ENCODE results near the gene ELL2. TPM values are rescaled to one million over a fixed set of nuclear protein-coding genes. Genes with fewer than 3 reads are reported as not detected.
"Not testable (repeated sequence)": the region's sequence is repeated elsewhere in the genome, so short reads cannot be mapped to it uniquely, and the experiment has no call there.

The ELL2 gene
- total RNA-seq, 4 donors from 2014 or later: 5.8 to 46.8 (median 19.7) TPM

GRCh38 chr5:95856501-95856981 lies 105.1 kb downstream of the ELL2 start:
- no peaks in the 10 kb centered on the region for H3K9me3 ChIP-seq
- no peaks in the 10 kb centered on the region for H3K36me3 ChIP-seq
- H3K27ac ChIP-seq: peak overlapping the region; percentile 66 to 79 (median 71)
- DNase-seq: no peak
- no peak for TF ChIP-seq POLR2A (IDR thresholded peaks at IDR 0.05)
- no peak for TF ChIP-seq POLR2AphosphoS5 (IDR thresholded peaks at IDR 0.05)
- no peak for TF ChIP-seq CTCF (IDR thresholded peaks at IDR 0.05)
- no peak for TF ChIP-seq EP300 (IDR thresholded peaks at IDR 0.05; ENCODE audit: low read depth)
- no peak overlapping the region for H3K4me3 ChIP-seq
- in situ Hi-C loops (cut with MboI; ENCODE audit: low pct_ligation_motif_present in 1 of 4, low pct_unique_long_range_greater_than_20kb in 1 of 4, low sequenced_read_pairs in 3 of 4): loop anchor here (5.0 to 25.0 kb wide), 6 partner anchors 106 to 748 kb away; partner anchors contain the start of gene ELL2 (in 2 of the 4)
- intact Hi-C loops (cut with DNase I; ENCODE audit: low total_unique reads): loop anchor here (5.0 to 10.0 kb wide), 2 partner anchors 481 to 758 kb away; no protein-coding TSS in a partner anchor
- 94 to 96% methylated on average over 4 to 7 of the region's 7 CpGs for WGBS, 2 donors (ENCODE audit: low coverage in 1 of 2)
- no peaks in the 10 kb centered on the region for H3K27me3 ChIP-seq
- peaks cover 7 to 22% (median 12%) of the 10 kb centered on the region in 4 donors for H3K4me1 ChIP-seq

GRCh38 chr5:95853490-95853889 lies 108.2 kb downstream of the ELL2 start:
- WGBS, 2 donors (ENCODE audit: low coverage in 1 of 2): 96 to 100% methylated on average over 1 to 3 of the region's 3 CpGs
- Histone ChIP-seq H3K4me3 (no peak overlapping the region), H3K4me1 (peaks cover 2 to 13% (median 8%) of the 10 kb centered on the region in 4 donors), H3K36me3 (no peaks in the 10 kb centered on the region), H3K9me3 (no peaks in the 10 kb centered on the region), H3K27me3 (no peaks in the 10 kb centered on the region), H3K27ac (no peak overlapping the region)
- in situ Hi-C loops (cut with MboI; ENCODE audit: low pct_ligation_motif_present in 1 of 4, low pct_unique_long_range_greater_than_20kb in 1 of 4, low sequenced_read_pairs in 3 of 4) (loop anchor here in 3 of 4 donors (10.0 to 25.0 kb wide), 4 partner anchors 109 to 751 kb away; partner anchors contain the start of gene ELL2 (in 2 of the 3)), intact Hi-C loops (cut with DNase I; ENCODE audit: low total_unique reads) (loop anchor here (10.0 kb wide), 1 partner anchor 761 kb away; no protein-coding TSS in a partner anchor)
- DNase-seq: no peak
- TF ChIP-seq EP300 (IDR thresholded peaks at IDR 0.05; ENCODE audit: low read depth) (no peak), CTCF (IDR thresholded peaks at IDR 0.05) (no peak), POLR2A (IDR thresholded peaks at IDR 0.05) (no peak)

GRCh38 chr5:95852567-95852966 lies 109.1 kb downstream of the ELL2 start:
- intact Hi-C loops (cut with DNase I; ENCODE audit: low total_unique reads): loop anchor here (10.0 kb wide), 1 partner anchor 762 kb away; no protein-coding TSS in a partner anchor
- Histone ChIP-seq H3K27me3 (no peaks in the 10 kb centered on the region), H3K4me1 (peaks cover 0 to 6% (median 6%) of the 10 kb centered on the region in 4 donors), H3K27ac (no peak overlapping the region), H3K9me3 (no peaks in the 10 kb centered on the region), H3K4me3 (no peak overlapping the region), H3K36me3 (no peaks in the 10 kb centered on the region)
- DNase-seq: no peak
- TF ChIP-seq POLR2A (IDR thresholded peaks at IDR 0.05) (no peak), CTCF (IDR thresholded peaks at IDR 0.05) (no peak), POLR2AphosphoS5 (IDR thresholded peaks at IDR 0.05) (no peak), EP300 (IDR thresholded peaks at IDR 0.05; ENCODE audit: low read depth) (no peak)
- in situ Hi-C loops (cut with MboI; ENCODE audit: low pct_ligation_motif_present in 1 of 4, low pct_unique_long_range_greater_than_20kb in 1 of 4, low sequenced_read_pairs in 3 of 4): loop anchor here in 3 of 4 donors (10.0 to 25.0 kb wide), 4 partner anchors 110 to 752 kb away; partner anchors contain the start of gene ELL2 (in 2 of the 3)
- WGBS, 2 donors (ENCODE audit: low coverage in 1 of 2): 40 to 92% methylated on average over 1 to 5 of the region's 5 CpGs

GRCh38 chr5:95851141-95851540 lies 110.5 kb downstream of the ELL2 start:
- H3K27ac ChIP-seq, DNase-seq, H3K27me3 ChIP-seq, H3K9me3 ChIP-seq, H3K36me3 ChIP-seq, H3K4me1 ChIP-seq, H3K4me3 ChIP-seq: not testable (repeated sequence)
- 97% methylated on average over 29 of the region's 34 CpGs; no CpG with 5 or more reads in 1 of the 2 donors for WGBS, 2 donors (ENCODE audit: low coverage in 1 of 2)
- in situ Hi-C loops (cut with MboI; ENCODE audit: low pct_ligation_motif_present in 1 of 4, low pct_unique_long_range_greater_than_20kb in 1 of 4, low sequenced_read_pairs in 3 of 4) (loop anchor here in 3 of 4 donors (10.0 to 25.0 kb wide), 4 partner anchors 111 to 754 kb away; partner anchors contain the start of gene ELL2 (in 2 of the 3)), intact Hi-C loops (cut with DNase I; ENCODE audit: low total_unique reads) (loop anchor here (10.0 kb wide), 1 partner anchor 764 kb away; no protein-coding TSS in a partner anchor)
